HEK293 (cell line): ENCODE data around the gene DCC.

ENCODE experiments used
- CTCF ChIA-PET: fragments of 350-600 bp; formaldehyde crosslinking; extraction: SDS; loops from one replicate; lab custom pipeline; 2021; ENCODE audit warnings: antibody characterized with exemption; lab: Yijun Ruan, JAX
- POLR2A ChIA-PET: fragments of 300-600 bp; formaldehyde crosslinking; extraction: SDS; loops from one replicate; lab custom pipeline; 2020; ENCODE audit warnings: antibody characterized with exemption, inconsistent platforms; lab: Yijun Ruan, JAX
- H3K27ac ChIP-seq: fragments of 200-500 bp; sonication (Bioruptor generic); 2 replicates; pipeline ENCODE4 v1.5.1; 2014; ENCODE audit warnings: low read depth, low read length, control low read depth, inconsistent platforms; ENCODE audit errors: extremely low read depth
- H3K36me3 ChIP-seq, 2 experiments: fragments of 200-500 bp in 1 of 2; sonication (Bioruptor generic) in 1 of 2; 1 replicate in 1 of 2; 2 replicates in 1 of 2; pipeline ENCODE4 v1.5.1; 2014 to 2017; ENCODE audit warnings: inconsistent platforms in 2 of 2, low read length in 2 of 2; ENCODE audit not compliant: control insufficient read depth in 2 of 2, insufficient read depth in 1 of 2
- H3K4me1 ChIP-seq: fragments of 200-500 bp; sonication (Bioruptor generic); 2 replicates; pipeline ENCODE4 v1.5.1; 2014; ENCODE audit warnings: mild to moderate bottlenecking, low read length, inconsistent platforms; ENCODE audit not compliant: control insufficient read depth, insufficient read depth
- H3K4me3 ChIP-seq: 2 replicates; pipeline ENCODE4 v1.5.1; 2011; ENCODE audit warnings: low read depth, mild to moderate bottlenecking, control low read depth, low read length, moderate library complexity
- H3K9me3 ChIP-seq: fragments of 200-500 bp; sonication (Bioruptor generic); 2 replicates; pipeline ENCODE4 v1.5.1; 2014; ENCODE audit warnings: low read depth, low read length, inconsistent platforms; ENCODE audit not compliant: control insufficient read depth, insufficient read depth
- MEIS1 ChIP-seq: sonication (generic); formaldehyde crosslinking; IDR thresholded peaks from 2 replicates; pipeline ENCODE4 v1.8.1; 2022; ENCODE audit warnings: missing genetic modification reagents, mild to moderate bottlenecking, borderline replicate concordance
- PRDM1 ChIP-seq: fragments of 450-650 bp; formaldehyde crosslinking; IDR thresholded peaks from 2 replicates; pipeline ENCODE4; 2016; ENCODE audit warnings: missing biosample characterization, missing genetic modification characterization
- SCRT1 ChIP-seq: fragments of 450-650 bp; formaldehyde crosslinking; IDR thresholded peaks from 2 replicates; pipeline ENCODE4 v1.5.1; 2016; ENCODE audit warnings: missing biosample characterization, missing genetic modification characterization, borderline replicate concordance
- YY2 ChIP-seq: fragments of 450-650 bp; formaldehyde crosslinking; IDR thresholded peaks from 2 replicates; pipeline ENCODE4 v1.5.1; 2016; ENCODE audit warnings: missing biosample characterization, missing genetic modification characterization
- ZBTB17 ChIP-seq: fragments of 450-650 bp; formaldehyde crosslinking; IDR thresholded peaks from 2 replicates; pipeline ENCODE4 v1.5.1; 2016; ENCODE audit warnings: missing biosample characterization, missing genetic modification characterization
- ZBTB26 ChIP-seq: fragments of 450-650 bp; formaldehyde crosslinking; optimal IDR thresholded peaks from 2 replicates; pipeline ENCODE3; 2016; ENCODE audit warnings: missing biosample characterization, mild to moderate bottlenecking, missing genetic modification characterization
- ZBTB44 ChIP-seq: fragments of 450-650 bp; IDR thresholded peaks from 2 replicates; pipeline ENCODE4 v1.5.1; 2018; ENCODE audit warnings: missing biosample characterization, mild to moderate bottlenecking, missing genetic modification characterization
- ZBTB48 ChIP-seq: fragments of 450-650 bp; formaldehyde crosslinking; IDR thresholded peaks from 2 replicates; pipeline ENCODE4 v1.5.1; 2016; ENCODE audit warnings: missing biosample characterization, missing genetic modification characterization
- ZFP69B ChIP-seq: fragments of 450-650 bp; formaldehyde crosslinking; IDR thresholded peaks from 2 replicates; pipeline ENCODE4 v1.5.1; 2016; ENCODE audit warnings: missing biosample characterization, missing genetic modification characterization
- ZNF112 ChIP-seq: fragments of 450-650 bp; formaldehyde crosslinking; IDR thresholded peaks from 2 replicates; pipeline ENCODE4 v1.5.0; 2017; ENCODE audit warnings: missing biosample characterization, missing genetic modification characterization
- ZNF146 ChIP-seq: fragments of 450-650 bp; formaldehyde crosslinking; IDR thresholded peaks from 2 replicates; pipeline ENCODE4 v1.5.1; 2016; ENCODE audit warnings: missing biosample characterization, missing genetic modification characterization
- ZNF155 ChIP-seq: fragments of 450-650 bp; formaldehyde crosslinking; IDR thresholded peaks from 2 replicates; pipeline ENCODE4 v1.5.1; 2016; ENCODE audit warnings: missing biosample characterization, missing genetic modification characterization
- ZNF16 ChIP-seq: fragments of 450-650 bp; formaldehyde crosslinking; IDR thresholded peaks from 2 replicates; pipeline ENCODE4 v1.5.1; 2016; ENCODE audit warnings: low read depth, missing biosample characterization, missing genetic modification characterization
- ZNF169 ChIP-seq: fragments of 450-650 bp; formaldehyde crosslinking; IDR thresholded peaks from 2 replicates; pipeline ENCODE4 v1.5.1; 2016; ENCODE audit warnings: missing biosample characterization, missing genetic modification characterization
- ZNF221 ChIP-seq: fragments of 450-650 bp; formaldehyde crosslinking; IDR thresholded peaks from 2 replicates; pipeline ENCODE4 v1.5.1; 2017; ENCODE audit warnings: missing biosample characterization, missing genetic modification characterization, borderline replicate concordance
- ZNF223 ChIP-seq: fragments of 450-650 bp; formaldehyde crosslinking; IDR thresholded peaks from 2 replicates; pipeline ENCODE4 v1.5.1; 2016; ENCODE audit warnings: missing biosample characterization, missing genetic modification characterization
- ZNF26 ChIP-seq: fragments of 450-650 bp; formaldehyde crosslinking; IDR thresholded peaks from 2 replicates; pipeline ENCODE4 v1.5.1; 2016; ENCODE audit warnings: missing biosample characterization, missing genetic modification characterization
- ZNF266 ChIP-seq: fragments of 450-650 bp; formaldehyde crosslinking; IDR thresholded peaks from 2 replicates; pipeline ENCODE4 v1.5.1; 2016; ENCODE audit warnings: missing biosample characterization, missing genetic modification characterization, low read depth
- ZNF394 ChIP-seq: fragments of 450-650 bp; formaldehyde crosslinking; IDR thresholded peaks from 2 replicates; pipeline ENCODE4 v1.5.1; 2016; ENCODE audit warnings: missing biosample characterization, missing genetic modification characterization, mild to moderate bottlenecking, moderate library complexity, borderline replicate concordance
- ZNF433 ChIP-seq: fragments of 450-650 bp; formaldehyde crosslinking; IDR thresholded peaks from 2 replicates; pipeline ENCODE4 v1.5.1; 2016; ENCODE audit warnings: missing biosample characterization, missing genetic modification characterization, low read depth
- ZNF521 ChIP-seq: fragments of 450-650 bp; formaldehyde crosslinking; IDR thresholded peaks from 2 replicates; pipeline ENCODE4 v1.5.1; 2017; ENCODE audit warnings: missing biosample characterization, mild to moderate bottlenecking, missing genetic modification characterization
- ZNF654 ChIP-seq: fragments of 450-650 bp; formaldehyde crosslinking; IDR thresholded peaks from 2 replicates; pipeline ENCODE4 v1.5.1; 2016; ENCODE audit warnings: low read depth, missing biosample characterization, missing genetic modification characterization
- ZNF747 ChIP-seq: fragments of 450-650 bp; formaldehyde crosslinking; IDR thresholded peaks from 2 replicates; pipeline ENCODE4 v1.5.1; 2016; ENCODE audit warnings: missing biosample characterization, missing genetic modification characterization
- ZNF792 ChIP-seq: fragments of 450-650 bp; formaldehyde crosslinking; IDR thresholded peaks from 2 replicates; pipeline ENCODE4 v1.5.1; 2016; ENCODE audit warnings: missing biosample characterization, missing genetic modification characterization
- ZSCAN18 ChIP-seq: fragments of 450-650 bp; formaldehyde crosslinking; IDR thresholded peaks from 2 replicates; pipeline ENCODE4 v1.5.1; 2016; ENCODE audit warnings: missing biosample characterization, missing genetic modification characterization

DCC gene

GRCh38 chr18:52484977-52485376 lies 145.0 kb downstream of the DCC start (continued):
- no peak for TF ChIP-seq ZBTB44 (tag by site-specific recombination)

GRCh38 chr18:52486052-52486451 lies 146.1 kb downstream of the DCC start:
- Histone ChIP-seq H3K4me1 (no peaks in the 10 kb centered on the region), H3K4me3 (no peak overlapping the region), H3K36me3 (no peaks in the 10 kb centered on the region), H3K9me3 (no peaks in the 10 kb centered on the region), H3K27ac (no peak overlapping the region)
- TF ChIP-seq ZSCAN18 (no peak), ZNF433 (tag by site-specific recombination) (no peak), ZNF521 (no peak), PRDM1 (tag by site-specific recombination) (no peak), ZNF792 (tag by site-specific recombination) (no peak), ZNF266 (tag by site-specific recombination) (no peak), ZNF155 (tag by site-specific recombination) (no peak), ZNF747 (tag by site-specific recombination) (no peak), YY2 (tag by site-specific recombination) (no peak), ZNF223 (tag by site-specific recombination) (no peak), ZNF26 (no peak), ZBTB17 (tag by site-specific recombination) (no peak), SCRT1 (no peak)
- POLR2A ChIA-PET = no interaction called here
- CTCF ChIA-PET = no interaction called here

GRCh38 chr18:52489396-52490306 lies 149.7 kb downstream of the DCC start:
- POLR2A ChIA-PET = no interaction called here
- H3K36me3 ChIP-seq = no peaks in the 10 kb centered on the region
- no peaks in the 10 kb centered on the region for H3K4me1 ChIP-seq
- CTCF ChIA-PET = interaction anchor here (0.6 kb wide), 1 partner anchor 424 kb away, joined by 3 read pairs; no protein-coding TSS in a partner anchor
- H3K4me3 ChIP-seq = no peak overlapping the region
- H3K9me3 ChIP-seq = no peaks in the 10 kb centered on the region
- H3K27ac ChIP-seq = no peak overlapping the region
- TF ChIP-seq ZBTB44 (tag by site-specific recombination) (no peak), ZNF394 (tag by site-specific recombination) (no peak), ZNF16 (no peak), ZNF221 (no peak), ZNF654 (tag by site-specific recombination) (no peak), ZBTB26 (no peak), ZBTB48 (tag by site-specific recombination) (no peak), ZNF146 (no peak), MEIS1 (CRISPR knock-in tag) (no peak), ZNF112 (tag by site-specific recombination) (no peak), ZNF169 (tag by site-specific recombination) (no peak), ZFP69B (tag by site-specific recombination) (no peak), ZNF155 (tag by site-specific recombination) (no peak)
